Activated naive CD8-positive, alpha-beta T cell treated with anti-CD3 and anti-CD28 coated beads, Interleukin-2, amount 50 U/mL, for 24 hours (primary cell): ENCODE data around the gene FSHR.

Experiments used
- ATAC-seq: fragments of 150-1000 bp; cut with Tn5 transposase; one replicate; pipeline ENCODE4 v1.10.0; 2021
- DNase-seq: peaks from one replicate; pipeline ENCODE4 v3.0.0; 2021
- H3K27ac Mint-ChIP-seq: one replicate; pipeline ENCODE4 v1.8.0; 2021; ENCODE audit warnings: mild to moderate bottlenecking, mixed read lengths
- H3K27me3 Mint-ChIP-seq: one replicate; pipeline ENCODE4 v1.8.0; 2021; ENCODE audit warnings: mixed read lengths
- H3K36me3 Mint-ChIP-seq: one replicate; pipeline ENCODE4 v1.8.0; 2021; ENCODE audit warnings: low read depth, mixed read lengths
- H3K4me1 Mint-ChIP-seq: one replicate; pipeline ENCODE4 v1.8.0; 2021; ENCODE audit warnings: mixed read lengths
- H3K4me3 Mint-ChIP-seq: one replicate; pipeline ENCODE4 v1.8.0; 2021; ENCODE audit warnings: mild to moderate bottlenecking, moderate library complexity, mixed read lengths
- H3K9me3 Mint-ChIP-seq: one replicate; pipeline ENCODE4 v1.8.0; 2021; ENCODE audit warnings: mixed read lengths

Gene FSHR

GRCh38 chr2:48943436-48943835, 210.9 kb downstream of the FSHR start:
- H3K27ac Mint-ChIP-seq = no peak overlapping the region
- no peaks in the 10 kb centered on the region for H3K4me1 Mint-ChIP-seq
- ATAC-seq = no peak
- no peaks in the 10 kb centered on the region for H3K9me3 Mint-ChIP-seq
- H3K4me3 Mint-ChIP-seq = no peak overlapping the region
- H3K36me3 Mint-ChIP-seq = no peaks in the 10 kb centered on the region
- no peak for DNase-seq
- peaks cover 5% of the 10 kb centered on the region for H3K27me3 Mint-ChIP-seq

GRCh38 chr2:48941908-48942307, 212.4 kb downstream of the FSHR start:
- Mint-ChIP-seq H3K4me1 (no peaks in the 10 kb centered on the region), H3K4me3 (no peak overlapping the region), H3K9me3 (no peaks in the 10 kb centered on the region), H3K36me3 (no peaks in the 10 kb centered on the region), H3K27ac (no peak overlapping the region), H3K27me3 (peaks cover 3% of the 10 kb centered on the region)
- DNase-seq = no peak
- no peak for ATAC-seq

- no peak overlapping the region for H3K27ac Mint-ChIP-seq
- H3K36me3 Mint-ChIP-seq = no peaks in the 10 kb centered on the region
- H3K9me3 Mint-ChIP-seq = no peaks in the 10 kb centered on the region
- DNase-seq (no peak), ATAC-seq (no peak)
- H3K4me1 Mint-ChIP-seq = no peaks in the 10 kb centered on the region
- no peak overlapping the region for H3K4me3 Mint-ChIP-seq
- H3K27me3 Mint-ChIP-seq = peaks cover 3% of the 10 kb centered on the region
Observed at GRCh38 chr2:48941456-48941855, 212.9 kb downstream of the FSHR start.

- no peak overlapping the region for H3K4me3 Mint-ChIP-seq
- no peak overlapping the region for H3K27ac Mint-ChIP-seq
- no peaks in the 10 kb centered on the region for H3K4me1 Mint-ChIP-seq
- DNase-seq (no peak), ATAC-seq (no peak)
- no peaks in the 10 kb centered on the region for H3K9me3 Mint-ChIP-seq
- peaks cover 1% of the 10 kb centered on the region for H3K27me3 Mint-ChIP-seq
- H3K36me3 Mint-ChIP-seq = no peaks in the 10 kb centered on the region
Observed at GRCh38 chr2:48940606-48941005, 213.7 kb downstream of the FSHR start.

- Mint-ChIP-seq H3K27me3 (no peaks in the 10 kb centered on the region), H3K27ac (no peak overlapping the region), H3K4me1 (no peaks in the 10 kb centered on the region), H3K36me3 (no peaks in the 10 kb centered on the region), H3K9me3 (no peaks in the 10 kb centered on the region), H3K4me3 (no peak overlapping the region)
- DNase-seq = no peak
- ATAC-seq = no peak
Observed at GRCh38 chr2:48939232-48939631, 215.1 kb downstream of the FSHR start.

- ATAC-seq (no peak), DNase-seq (no peak)
- no peaks in the 10 kb centered on the region for H3K36me3 Mint-ChIP-seq
- H3K4me3 Mint-ChIP-seq = no peak overlapping the region
- H3K4me1 Mint-ChIP-seq = no peaks in the 10 kb centered on the region
- H3K9me3 Mint-ChIP-seq = no peaks in the 10 kb centered on the region
- H3K27ac Mint-ChIP-seq = no peak overlapping the region
- no peaks in the 10 kb centered on the region for H3K27me3 Mint-ChIP-seq
Observed at GRCh38 chr2:48938231-48938630, 216.1 kb downstream of the FSHR start.

GRCh38 chr2:48934807-48935206, 219.5 kb downstream of the FSHR start:
- Mint-ChIP-seq H3K36me3 (no peaks in the 10 kb centered on the region), H3K4me1 (no peaks in the 10 kb centered on the region), H3K27me3 (no peaks in the 10 kb centered on the region), H3K27ac (no peak overlapping the region), H3K9me3 (no peaks in the 10 kb centered on the region), H3K4me3 (no peak overlapping the region)
- ATAC-seq (no peak), DNase-seq (no peak)

- DNase-seq = no peak
- no peaks in the 10 kb centered on the region for H3K36me3 Mint-ChIP-seq
Observed at GRCh38 chr2:48933828-48934497, 220.4 kb downstream of the FSHR start.

GRCh38 chr2:48932667-48933066, 221.6 kb downstream of the FSHR start:
- no peak overlapping the region for H3K27ac Mint-ChIP-seq
- H3K4me3 Mint-ChIP-seq = no peak overlapping the region
- no peaks in the 10 kb centered on the region for H3K36me3 Mint-ChIP-seq
- H3K4me1 Mint-ChIP-seq = no peaks in the 10 kb centered on the region
- ATAC-seq (no peak), DNase-seq (no peak)
- H3K9me3 Mint-ChIP-seq = no peaks in the 10 kb centered on the region
- no peaks in the 10 kb centered on the region for H3K27me3 Mint-ChIP-seq

More at GRCh38 chr2:48933828-48934497, 220.4 kb downstream of the FSHR start:
- no peak for ATAC-seq
- H3K9me3 Mint-ChIP-seq = no peaks in the 10 kb centered on the region
- H3K27me3 Mint-ChIP-seq = no peaks in the 10 kb centered on the region
- no peak overlapping the region for H3K27ac Mint-ChIP-seq
- no peak overlapping the region for H3K4me3 Mint-ChIP-seq
- H3K4me1 Mint-ChIP-seq = no peaks in the 10 kb centered on the region

- Mint-ChIP-seq H3K4me1 (no peaks in the 10 kb centered on the region), H3K9me3 (peaks cover 3% of the 10 kb centered on the region), H3K27ac (no peak overlapping the region), H3K27me3 (no peaks in the 10 kb centered on the region), H3K36me3 (no peaks in the 10 kb centered on the region), H3K4me3 (no peak overlapping the region)
- no peak for ATAC-seq
- no peak for DNase-seq
Observed at GRCh38 chr2:48929571-48930301, 224.6 kb downstream of the FSHR start.

GRCh38 chr2:48927355-48927754, 227.0 kb downstream of the FSHR start:
- no peak for ATAC-seq
- no peak overlapping the region for H3K27ac Mint-ChIP-seq
- no peaks in the 10 kb centered on the region for H3K36me3 Mint-ChIP-seq
- no peak overlapping the region for H3K4me3 Mint-ChIP-seq
- no peaks in the 10 kb centered on the region for H3K4me1 Mint-ChIP-seq
- peaks cover 3% of the 10 kb centered on the region for H3K9me3 Mint-ChIP-seq
- H3K27me3 Mint-ChIP-seq = no peaks in the 10 kb centered on the region
- DNase-seq = no peak

- no peak overlapping the region for H3K27ac Mint-ChIP-seq
- no peaks in the 10 kb centered on the region for H3K4me1 Mint-ChIP-seq
- no peaks in the 10 kb centered on the region for H3K27me3 Mint-ChIP-seq
- H3K4me3 Mint-ChIP-seq = no peak overlapping the region
- ATAC-seq (no peak), DNase-seq (no peak)
- H3K36me3 Mint-ChIP-seq = no peaks in the 10 kb centered on the region
- peaks cover 15% of the 10 kb centered on the region for H3K9me3 Mint-ChIP-seq
Observed at GRCh38 chr2:48915884-48916283, 238.4 kb downstream of the FSHR start.

- DNase-seq (no peak), ATAC-seq (no peak)
- H3K27ac Mint-ChIP-seq = no peak overlapping the region
- H3K4me1 Mint-ChIP-seq = no peaks in the 10 kb centered on the region
- H3K36me3 Mint-ChIP-seq = no peaks in the 10 kb centered on the region
- no peak overlapping the region for H3K4me3 Mint-ChIP-seq
- peaks cover 14% of the 10 kb centered on the region for H3K9me3 Mint-ChIP-seq
- H3K27me3 Mint-ChIP-seq = no peaks in the 10 kb centered on the region
Observed at GRCh38 chr2:48915227-48915626, 239.1 kb downstream of the FSHR start.

GRCh38 chr2:48914477-48915089, 239.7 kb downstream of the FSHR start:
- Mint-ChIP-seq H3K4me1 (no peaks in the 10 kb centered on the region), H3K27me3 (no peaks in the 10 kb centered on the region), H3K36me3 (no peaks in the 10 kb centered on the region), H3K9me3 (peaks cover 7% of the 10 kb centered on the region), H3K27ac (no peak overlapping the region), H3K4me3 (no peak overlapping the region)
- no peak for DNase-seq
- no peak for ATAC-seq
